Measurements from ENCODE around the gene FOLR2.

Gene FOLR2

DNA sequence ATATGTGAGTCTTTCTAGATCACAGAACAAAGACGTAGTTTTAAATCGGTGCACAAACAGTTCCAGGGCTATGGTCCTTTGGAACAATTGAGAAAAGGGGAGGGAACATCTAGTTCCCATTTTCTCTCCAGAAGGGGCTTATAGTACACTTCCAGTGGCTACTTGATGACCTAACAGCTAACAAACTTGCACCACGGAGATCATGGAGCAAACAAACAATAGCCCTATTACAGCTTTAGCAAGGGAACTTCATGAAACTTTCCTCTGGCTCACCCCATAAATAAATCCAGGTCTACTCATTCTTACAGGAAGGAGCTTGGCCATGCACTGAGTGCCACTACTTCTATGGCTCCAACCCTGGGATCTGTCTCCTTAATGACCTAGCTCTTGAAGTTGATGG is 8.3 kb upstream of the FOLR2 start:
- DNase-seq = no peak

DNA sequence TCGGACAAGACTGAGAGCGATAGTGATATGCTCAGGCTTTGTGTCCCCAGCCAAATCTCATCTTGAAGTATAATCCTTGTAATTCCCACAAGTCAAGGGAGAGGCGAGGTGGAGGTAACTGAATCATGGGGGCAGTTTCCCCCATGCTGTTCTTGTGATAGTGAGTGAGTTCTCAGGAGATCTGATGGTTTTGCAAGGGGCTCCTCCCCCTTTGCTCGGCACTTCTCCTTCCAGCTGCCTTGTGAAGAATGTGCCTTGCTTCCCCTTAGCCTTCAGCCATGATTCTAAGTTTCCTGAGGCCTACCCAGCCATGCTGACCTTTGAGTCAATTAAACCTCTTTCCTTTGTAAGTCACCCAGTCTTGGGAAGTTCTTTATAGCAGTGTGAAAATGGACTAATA is 7.5 kb upstream of the FOLR2 start:
- DNase-seq = no peak

DNA sequence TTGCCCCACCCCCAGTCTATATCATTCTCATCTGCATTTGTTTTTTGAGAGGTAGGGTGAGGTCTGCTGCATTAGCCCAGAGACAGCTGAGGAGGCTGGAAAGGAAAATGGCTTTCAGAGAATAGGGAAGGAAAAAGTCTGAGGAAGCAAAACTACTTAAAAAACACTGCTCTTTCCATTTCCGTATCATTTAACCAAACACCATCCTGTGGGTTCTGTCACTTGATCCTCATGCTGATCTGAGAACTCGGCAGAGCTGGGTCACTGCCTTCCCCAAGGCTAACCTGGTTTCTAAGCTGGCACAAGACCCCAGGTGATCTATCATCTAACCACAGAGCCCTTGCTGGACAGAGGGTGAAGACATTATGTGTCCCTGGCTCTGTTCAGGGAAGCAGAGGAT is 1.2 kb downstream of the FOLR2 start:
- no peak for DNase-seq

DNA sequence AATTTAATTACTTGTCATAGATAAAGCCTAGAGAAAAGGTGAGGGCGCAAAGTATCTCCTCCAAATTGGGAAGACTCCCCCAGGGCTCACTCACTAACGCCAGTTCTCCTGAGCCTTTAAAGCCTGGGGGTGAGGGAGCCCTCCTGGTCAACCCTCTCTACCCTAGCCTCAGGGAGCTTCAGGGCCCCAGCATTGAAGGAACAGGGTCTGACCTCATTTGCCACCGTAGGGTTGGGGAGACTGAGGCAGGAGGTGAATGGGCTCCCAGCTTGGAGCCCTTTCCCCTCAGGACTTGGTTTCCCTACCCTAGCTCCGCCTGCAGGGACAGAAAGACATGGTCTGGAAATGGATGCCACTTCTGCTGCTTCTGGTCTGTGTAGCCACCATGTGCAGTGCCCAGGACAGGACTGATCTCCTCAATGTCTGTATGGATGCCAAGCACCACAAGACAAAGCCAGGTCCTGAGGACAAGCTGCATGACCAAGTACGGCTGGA is 1.7 kb downstream of the FOLR2 start:
- no peak for DNase-seq

DNA sequence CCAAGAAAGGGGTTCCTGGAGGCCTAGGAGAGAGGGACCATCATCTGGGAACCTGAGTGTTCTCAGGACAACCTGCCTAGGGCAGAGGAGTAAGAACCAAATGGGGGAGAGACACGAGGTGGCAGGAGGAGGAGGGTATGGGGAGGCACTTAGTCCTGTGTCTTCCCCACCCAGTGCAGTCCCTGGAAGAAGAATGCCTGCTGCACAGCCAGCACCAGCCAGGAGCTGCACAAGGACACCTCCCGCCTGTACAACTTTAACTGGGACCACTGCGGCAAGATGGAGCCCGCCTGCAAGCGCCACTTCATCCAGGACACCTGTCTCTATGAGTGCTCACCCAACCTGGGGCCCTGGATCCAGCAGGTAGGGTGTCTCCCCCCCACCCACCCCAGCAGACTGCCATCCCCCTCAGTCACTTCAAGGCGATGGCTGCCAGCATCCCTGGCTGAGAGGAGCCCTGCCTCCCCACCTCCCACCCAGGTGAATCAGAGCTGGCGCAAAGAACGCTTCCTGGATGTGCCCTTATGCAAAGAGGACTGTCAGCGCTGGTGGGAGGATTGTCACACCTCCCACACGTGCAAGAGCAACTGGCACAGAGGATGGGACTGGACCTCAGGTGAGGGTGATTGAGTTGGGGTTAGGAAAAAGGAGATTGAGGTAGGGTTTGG is 4.2 kb downstream of the FOLR2 start:
- no peak for DNase-seq

DNA sequence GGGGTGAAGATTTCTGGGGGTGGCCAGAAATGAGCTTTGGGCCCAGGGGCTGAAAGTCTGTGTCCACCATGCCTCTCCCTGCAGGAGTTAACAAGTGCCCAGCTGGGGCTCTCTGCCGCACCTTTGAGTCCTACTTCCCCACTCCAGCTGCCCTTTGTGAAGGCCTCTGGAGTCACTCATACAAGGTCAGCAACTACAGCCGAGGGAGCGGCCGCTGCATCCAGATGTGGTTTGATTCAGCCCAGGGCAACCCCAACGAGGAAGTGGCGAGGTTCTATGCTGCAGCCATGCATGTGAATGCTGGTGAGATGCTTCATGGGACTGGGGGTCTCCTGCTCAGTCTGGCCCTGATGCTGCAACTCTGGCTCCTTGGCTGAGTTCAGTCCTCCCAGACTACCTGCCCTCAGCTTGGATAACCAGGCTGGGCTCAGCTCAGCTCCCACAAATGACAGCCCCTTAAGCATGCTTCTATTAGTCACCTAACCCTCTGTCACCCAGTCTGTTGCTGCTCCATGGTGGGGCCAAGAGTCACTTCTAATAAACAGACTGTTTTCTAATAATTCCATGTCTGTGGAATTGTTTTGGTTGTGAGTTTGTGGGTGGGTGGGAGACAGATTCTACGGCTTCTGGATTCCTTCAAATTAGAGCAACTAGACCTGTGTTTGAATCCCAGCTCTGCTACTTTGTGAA is 4.9 kb downstream of the FOLR2 start:
- no peak for DNase-seq

DNA sequence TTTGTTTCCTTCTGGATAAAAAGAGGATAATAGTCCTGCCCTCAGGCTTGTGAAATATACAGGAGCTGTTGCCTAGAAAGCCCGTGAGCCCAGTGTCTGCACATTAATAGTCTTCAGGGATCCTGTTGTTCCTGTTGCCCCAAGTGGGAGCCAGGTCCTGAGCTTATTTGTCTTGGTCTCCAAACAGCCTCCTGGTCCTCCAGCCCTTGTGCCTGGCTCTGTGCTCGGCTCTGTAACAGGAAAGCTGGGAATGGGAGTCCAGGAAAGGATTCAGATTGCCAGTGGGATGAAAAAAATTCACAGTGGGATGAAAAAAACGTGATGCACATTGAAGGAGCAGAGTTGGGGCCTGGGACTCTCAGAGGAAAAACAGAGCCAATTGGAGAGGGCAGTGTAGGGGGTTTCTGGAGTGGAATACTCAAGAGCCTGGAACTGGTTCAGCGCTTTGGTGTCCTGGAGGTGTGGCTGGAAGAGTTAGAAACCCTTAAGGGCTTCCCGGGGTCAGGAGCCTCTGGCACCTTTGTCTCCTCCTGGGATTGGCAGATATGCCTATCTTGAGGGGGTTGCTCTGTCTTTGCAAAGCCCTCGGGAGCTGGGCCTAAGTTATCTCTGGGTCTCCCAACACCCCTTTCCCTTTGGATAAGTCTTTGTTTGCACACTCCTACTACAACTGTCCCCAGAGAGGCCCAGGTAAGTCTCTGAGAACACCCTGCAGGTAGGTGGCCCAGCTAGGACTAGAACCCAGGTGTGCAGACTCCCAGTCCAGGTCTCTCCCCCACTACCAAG is 5.7 kb downstream of the FOLR2 start:
- no peak for DNase-seq

DNA sequence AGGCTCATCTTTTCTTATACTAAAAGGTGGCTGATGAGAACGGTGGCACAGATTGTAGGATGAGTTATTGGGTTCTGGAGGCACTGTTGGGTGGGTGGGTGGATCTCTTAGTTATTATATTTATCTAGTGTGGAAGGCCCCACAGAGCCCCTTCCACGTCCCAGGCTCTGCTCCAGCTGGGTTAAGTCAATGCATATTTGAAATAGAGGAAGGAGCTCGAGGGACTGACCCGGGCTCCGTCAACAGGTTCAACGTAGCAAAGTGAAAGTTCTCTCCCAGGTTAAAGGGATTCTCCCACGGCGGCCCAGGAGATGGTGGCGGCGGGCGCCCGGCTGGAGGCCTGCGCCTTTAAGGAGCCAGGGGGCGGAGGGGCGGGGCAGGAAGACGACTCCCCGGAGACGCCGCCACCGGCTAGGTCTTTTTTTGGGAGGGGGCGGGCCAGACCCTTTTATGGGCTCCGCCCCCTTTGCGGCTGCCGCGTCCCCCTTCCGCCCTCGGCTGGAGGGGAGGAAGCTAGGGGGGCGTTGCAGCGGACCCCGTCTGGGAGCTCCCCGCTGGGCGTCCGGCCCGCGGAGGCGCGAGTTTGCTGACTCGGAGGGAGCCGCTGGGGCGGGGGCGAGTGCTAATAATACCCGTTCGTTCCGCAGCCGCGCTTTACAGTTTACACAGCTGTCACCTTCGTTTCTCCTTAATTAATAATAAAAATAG is 6.5 kb downstream of the FOLR2 start:
- DNase-seq = peak; percentile 88

DNA sequence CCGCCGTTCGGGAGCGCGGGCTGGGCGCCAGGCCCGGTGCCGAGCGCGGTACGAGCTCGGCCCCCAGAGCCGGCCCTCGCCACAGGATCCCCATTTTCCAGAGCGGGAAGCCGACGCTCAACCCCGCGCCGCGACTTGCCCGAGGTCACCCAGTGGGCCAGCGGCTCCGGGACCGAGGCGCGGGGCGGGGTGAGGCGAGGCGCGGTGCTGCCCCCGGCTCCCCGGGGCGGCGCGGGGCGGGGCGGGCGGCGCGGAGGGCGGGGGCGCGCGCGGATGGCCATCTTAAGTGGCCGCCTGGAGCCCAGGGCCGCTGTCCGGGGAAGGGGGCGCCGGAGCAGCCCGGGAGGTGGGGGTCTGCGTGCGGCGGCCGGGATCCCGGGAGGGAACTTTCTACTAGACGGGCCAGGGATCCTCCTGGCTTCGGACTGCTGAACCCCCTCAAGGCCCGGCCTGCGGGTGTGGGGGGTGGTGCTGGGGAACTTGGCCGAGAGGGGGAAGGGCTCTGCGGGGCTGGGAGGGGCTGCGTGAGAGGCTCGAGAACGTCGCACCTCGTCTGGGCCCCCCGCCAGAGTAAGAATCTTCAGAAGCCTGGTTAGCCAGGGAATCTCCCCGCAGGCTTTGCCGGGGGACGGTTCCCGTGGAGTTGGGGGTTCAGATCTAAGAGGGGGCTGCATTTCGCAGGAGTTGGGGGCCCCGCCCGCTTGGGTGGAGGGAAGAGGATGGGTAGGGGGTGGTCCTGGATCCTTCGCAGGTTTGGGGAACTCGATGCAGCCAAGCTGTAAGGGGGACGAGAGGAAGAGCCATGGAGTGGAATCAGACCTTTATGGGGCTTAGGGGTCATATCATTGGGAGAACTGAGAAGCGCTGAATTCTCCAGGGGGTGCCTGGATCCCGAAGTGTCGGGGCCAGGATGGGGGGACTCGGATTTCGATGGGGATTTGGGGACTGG is 7.3 kb downstream of the FOLR2 start:
- peak; percentile 63 for DNase-seq

DNA sequence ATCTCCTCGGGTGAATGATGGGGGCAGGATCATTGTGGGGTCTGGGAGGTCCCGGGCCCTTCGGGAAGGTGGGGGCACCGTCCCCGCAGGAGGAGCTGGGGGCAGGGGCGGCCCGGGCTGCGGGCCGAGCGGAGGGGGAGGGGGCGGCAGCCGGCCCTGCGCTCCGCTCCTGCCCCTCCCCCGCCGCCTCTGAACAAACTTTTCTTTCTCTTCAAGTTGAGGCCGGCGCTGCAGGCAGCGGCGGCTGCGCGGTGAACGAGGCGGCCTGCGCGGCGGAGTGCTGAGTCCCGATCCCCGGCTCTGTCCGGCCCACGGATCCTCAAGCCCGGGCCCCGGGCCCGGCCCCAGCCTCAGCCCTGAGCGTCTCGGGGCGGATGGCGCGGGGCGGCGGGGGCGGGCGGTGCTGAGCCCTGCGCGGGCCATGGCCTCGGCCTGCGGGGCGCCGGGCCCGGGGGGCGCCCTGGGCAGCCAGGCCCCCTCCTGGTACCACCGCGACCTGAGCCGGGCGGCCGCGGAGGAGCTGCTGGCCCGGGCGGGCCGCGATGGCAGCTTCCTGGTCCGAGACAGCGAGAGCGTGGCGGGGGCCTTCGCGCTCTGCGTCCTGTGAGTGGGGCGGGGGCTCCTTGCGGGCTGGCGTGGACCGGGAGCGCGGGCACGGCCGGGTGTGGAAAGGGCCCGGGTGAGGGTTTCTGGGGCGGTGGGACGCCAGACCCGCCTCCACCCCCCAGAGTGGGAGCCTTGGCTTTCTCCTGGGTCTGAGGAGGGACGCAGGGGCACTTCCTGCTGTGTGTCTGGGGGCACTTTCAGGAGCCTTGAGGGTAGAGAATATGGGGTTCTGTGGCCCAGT is 8.2 kb downstream of the FOLR2 start, which contains the start of gene INPPL1:
Gene INPPL1 (plus strand): TSS at position 204 of the 847 bp plus-strand sequence. CDS start 218 bp downstream, at position 422.
- peak; percentile 32 for DNase-seq

DNA sequence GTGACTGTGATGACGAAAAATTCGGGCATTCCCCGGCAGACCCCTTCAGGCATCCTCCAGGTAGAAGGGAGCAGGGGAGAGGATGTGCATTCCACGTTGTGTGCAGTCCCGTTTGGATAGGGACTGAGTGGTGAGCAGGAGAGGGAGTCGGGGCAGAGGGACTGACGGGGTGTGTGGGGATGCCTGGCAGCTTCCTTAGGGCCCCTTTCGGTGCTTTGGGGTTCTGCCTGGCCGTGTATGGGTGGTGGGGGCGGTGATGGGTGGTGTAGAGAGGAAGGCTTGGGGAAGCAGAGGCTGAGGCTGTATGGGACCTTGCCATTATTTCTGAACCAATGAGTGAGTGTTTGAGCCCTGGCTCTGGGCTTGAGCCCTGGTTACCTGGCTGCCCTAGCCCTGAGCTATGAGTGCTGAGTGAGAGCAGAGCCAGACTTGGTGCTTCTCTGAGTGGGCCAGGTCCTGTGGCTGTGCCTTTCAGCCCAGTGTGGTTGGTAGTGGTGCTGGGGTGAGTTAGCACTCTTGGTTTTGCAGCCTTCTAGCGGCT is 8.9 kb downstream of the FOLR2 start:
- DNase-seq = no peak

DNA sequence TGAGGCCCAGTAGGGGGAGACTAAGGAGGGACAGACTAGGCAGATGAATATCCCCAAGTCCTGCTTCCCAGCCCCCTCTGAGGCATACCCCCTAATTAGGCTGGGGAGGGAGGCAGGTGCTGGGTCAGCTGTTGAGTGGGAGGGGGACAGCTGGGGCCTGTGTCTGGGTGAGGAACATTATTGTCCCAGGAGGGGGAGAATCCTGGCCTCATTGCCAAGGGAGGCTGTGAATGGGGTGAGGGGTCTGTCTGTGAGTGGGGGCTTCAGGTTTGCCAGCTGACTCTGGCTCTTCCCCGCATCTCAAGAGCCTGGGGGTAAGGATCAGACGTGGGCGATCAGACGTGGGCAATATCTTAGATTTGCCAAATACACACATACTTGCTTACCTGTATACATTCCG is 10.1 kb downstream of the FOLR2 start:
- DNase-seq = no peak

DNA sequence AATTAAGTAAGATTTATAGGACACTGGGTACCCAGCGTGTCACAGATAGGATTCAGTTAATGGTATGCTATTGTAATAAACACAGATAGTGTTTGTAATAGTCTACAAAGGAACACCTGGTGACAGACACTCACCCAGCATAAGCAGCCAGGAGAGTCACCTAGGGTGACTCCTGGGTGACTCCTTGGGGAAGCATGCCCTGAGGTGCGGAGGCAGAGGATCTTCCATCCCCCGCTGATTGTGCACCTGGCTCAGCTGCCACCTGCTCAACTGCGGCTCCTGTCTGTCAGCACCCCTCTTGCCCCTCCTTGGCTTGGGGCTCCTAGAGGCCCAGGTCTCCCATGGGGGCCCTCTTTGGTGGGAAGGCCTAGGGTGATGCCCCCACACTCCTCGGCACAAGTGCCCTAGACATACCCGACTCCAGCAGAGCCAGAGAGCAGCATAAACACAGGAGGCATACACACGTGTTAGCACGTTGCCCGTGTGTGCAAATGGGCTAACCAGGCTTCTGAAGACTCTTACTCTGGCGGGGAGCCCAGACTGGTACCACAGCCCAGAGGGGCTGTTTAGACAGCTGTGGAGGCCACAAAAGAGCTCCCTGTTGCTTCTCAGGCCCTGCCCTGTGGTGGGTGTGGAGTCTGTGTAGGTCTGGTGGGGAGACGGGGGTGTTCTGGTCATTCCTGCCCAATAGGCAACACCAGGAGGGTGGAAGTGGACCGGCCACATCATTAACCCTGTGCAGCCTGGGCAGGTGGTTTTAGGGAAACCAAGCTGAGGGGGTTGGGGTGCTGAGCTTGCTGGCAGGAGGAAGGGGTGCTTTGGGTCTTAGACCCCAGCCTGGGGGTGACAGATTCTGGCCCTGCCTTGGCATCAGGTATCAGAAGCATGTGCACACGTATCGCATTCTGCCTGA is 11.0 kb downstream of the FOLR2 start:
- DNase-seq = no peak

DNA sequence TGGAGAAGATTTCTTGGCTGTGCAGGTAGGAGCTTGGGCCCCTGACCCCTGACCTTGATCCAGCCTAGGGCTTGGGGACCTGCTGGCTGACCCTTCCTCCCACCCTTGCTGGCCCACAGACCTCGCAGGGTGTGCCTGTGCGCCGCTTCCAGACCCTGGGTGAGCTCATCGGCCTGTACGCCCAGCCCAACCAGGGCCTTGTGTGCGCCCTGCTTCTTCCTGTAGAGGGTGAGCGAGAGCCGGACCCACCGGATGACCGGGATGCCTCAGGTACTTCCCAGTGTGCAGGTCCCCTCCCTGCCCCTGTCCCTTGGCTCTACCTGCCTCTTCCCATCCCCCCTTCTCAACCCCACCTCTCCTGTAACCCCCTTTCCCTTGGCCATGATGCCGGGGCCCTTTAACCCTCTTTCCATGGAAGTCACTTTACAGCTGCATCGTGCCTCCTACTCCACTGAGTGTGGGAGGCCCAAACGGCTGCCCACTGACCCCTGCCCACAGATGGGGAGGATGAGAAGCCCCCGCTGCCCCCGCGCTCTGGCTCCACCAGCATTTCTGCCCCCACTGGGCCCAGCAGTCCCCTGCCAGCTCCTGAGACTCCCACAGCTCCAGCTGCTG is 11.7 kb downstream of the FOLR2 start:
- DNase-seq = no peak

DNA sequence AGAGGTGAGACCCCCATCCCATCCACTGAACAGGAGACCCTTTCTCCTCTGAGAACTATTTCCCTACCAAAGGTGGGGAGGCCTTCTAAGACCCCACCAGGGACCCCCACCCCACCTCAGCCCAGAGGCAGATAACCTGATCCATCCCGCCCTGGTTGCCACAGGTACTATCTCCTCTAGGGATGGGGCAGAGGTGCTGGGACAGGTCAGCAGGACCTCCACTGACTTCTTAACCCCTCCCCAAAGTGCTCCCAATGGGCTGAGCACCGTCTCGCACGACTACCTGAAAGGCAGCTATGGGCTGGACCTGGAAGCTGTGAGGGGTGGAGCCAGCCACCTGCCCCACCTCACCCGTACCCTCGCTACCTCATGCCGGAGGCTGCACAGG is 12.2 kb downstream of the FOLR2 start:
- no peak for DNase-seq

DNA sequence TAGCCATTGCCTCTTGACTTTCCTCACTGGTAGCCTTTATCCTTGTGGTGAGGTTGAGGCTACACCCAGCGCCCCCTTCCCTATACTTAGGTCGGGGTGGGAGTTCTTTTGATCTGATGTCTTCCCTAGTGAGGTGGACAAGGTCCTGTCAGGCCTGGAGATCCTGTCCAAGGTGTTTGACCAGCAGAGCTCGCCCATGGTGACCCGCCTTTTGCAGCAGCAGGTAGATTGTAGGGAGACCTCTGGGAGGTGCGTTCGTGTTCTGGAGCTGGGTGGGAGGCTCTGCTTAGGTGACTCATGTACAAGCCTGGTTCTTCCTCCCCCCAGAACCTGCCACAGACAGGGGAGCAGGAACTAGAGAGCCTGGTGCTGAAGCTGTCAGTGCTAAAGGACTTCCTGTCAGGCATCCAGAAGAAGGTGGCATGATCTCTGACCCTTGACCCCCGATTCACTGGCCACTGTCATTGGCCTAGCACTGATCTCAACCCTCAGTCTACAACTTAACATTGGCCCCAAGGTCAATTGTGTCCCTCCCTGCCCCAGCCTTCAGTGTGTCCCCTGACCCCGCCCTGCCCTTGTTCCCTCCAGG is 12.8 kb downstream of the FOLR2 start:
- no peak for DNase-seq

DNA sequence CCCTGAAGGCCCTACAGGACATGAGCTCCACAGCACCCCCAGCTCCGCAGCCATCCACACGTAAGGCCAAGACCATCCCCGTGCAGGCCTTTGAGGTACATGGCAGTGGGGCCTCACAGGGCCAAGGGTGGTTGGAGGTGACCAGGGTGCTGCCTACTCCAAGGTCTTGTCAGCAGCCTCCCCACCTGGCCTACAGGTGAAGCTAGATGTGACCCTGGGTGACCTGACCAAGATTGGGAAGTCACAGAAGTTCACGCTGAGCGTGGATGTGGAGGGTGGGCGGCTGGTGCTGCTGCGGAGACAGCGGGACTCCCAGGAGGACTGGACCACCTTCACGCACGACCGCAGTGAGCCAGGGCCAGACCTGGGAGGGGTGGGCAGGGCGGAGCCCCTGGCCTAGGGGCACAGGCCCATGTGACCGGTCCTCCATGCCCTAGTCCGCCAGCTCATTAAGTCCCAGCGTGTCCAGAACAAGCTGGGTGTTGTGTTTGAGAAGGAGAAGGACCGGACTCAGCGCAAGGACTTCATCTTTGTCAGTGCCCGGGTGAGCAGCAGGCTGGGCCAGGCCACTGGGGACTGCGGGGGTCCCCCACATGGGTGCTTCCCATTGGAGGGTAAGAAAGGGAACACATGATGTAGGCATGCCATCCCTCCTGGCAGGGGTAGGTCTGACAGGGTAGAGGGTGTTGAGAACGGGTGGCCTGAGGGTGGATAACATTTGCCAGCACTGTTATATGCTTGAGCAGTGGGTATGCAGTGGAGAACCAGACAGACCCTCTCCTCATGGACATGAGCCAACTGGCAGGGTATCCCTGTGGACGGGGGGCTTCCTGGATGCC is 13.6 kb downstream of the FOLR2 start:
- DNase-seq = no peak
